Lung (tissue), 12 donors: ENCODE measurements around the gene CNTNAP1. TPM values are rescaled to one million over a fixed set of nuclear protein-coding genes. Genes with fewer than 3 reads are reported as not detected.

ENCODE experiments used
- ATAC-seq: fragments of 200-7000 bp; cut with Tn5 transposase; one replicate; pipeline ENCODE4 v1.9.1; 2020; ENCODE audit warnings: moderate number of reproducible peaks; ENCODE audit not compliant: insufficient read depth, low FRiP score
- DNase-seq, 3 donors: peaks; one replicate each; pipeline ENCODE4 v3.0.0-alpha.2; 2013 to 2017
- H3K27ac ChIP-seq, 2 donors: one replicate each; pipeline ENCODE4 v1.5.1; 2013; ENCODE audit warnings: mild to moderate bottlenecking in 2 of 2, moderate library complexity in 2 of 2, control low read depth in 1 of 2, inconsistent platforms in 1 of 2, low read depth in 1 of 2, low read length in 1 of 2
- H3K27me3 ChIP-seq, 3 donors: one replicate each; pipeline ENCODE4 v1.5.1; 2013; ENCODE audit warnings: low read length in 2 of 3; ENCODE audit not compliant: control insufficient read depth in 3 of 3, insufficient read depth in 3 of 3
- H3K36me3 ChIP-seq, 4 donors: one replicate each; pipeline ENCODE4 v1.5.1; 2013; ENCODE audit warnings: low read length in 4 of 4, mild to moderate bottlenecking in 1 of 4, moderate library complexity in 1 of 4; ENCODE audit not compliant: control insufficient read depth in 4 of 4, insufficient read depth in 4 of 4
- H3K4me1 ChIP-seq, 5 donors: one replicate each; pipeline ENCODE4 v1.5.1; 2013; ENCODE audit warnings: low read length in 5 of 5, mild to moderate bottlenecking in 2 of 5, moderate library complexity in 1 of 5; ENCODE audit not compliant: control insufficient read depth in 5 of 5, insufficient read depth in 5 of 5
- H3K4me3 ChIP-seq: one replicate; pipeline ENCODE4 v1.5.1; 2013; ENCODE audit warnings: mild to moderate bottlenecking, control low read depth, moderate library complexity
- H3K9ac ChIP-seq, 2 donors: one replicate each; pipeline ENCODE4 v1.5.1; 2013; ENCODE audit warnings: low read length in 2 of 2, control low read depth in 1 of 2; ENCODE audit not compliant: insufficient read depth in 1 of 2
- H3K9me3 ChIP-seq, 4 donors: one replicate each; pipeline ENCODE4 v1.5.1; 2013; ENCODE audit warnings: low read length in 3 of 4, mild to moderate bottlenecking in 1 of 4, moderate library complexity in 1 of 4; ENCODE audit not compliant: control insufficient read depth in 4 of 4, insufficient read depth in 3 of 4
- CTCF ChIP-seq: IDR thresholded peaks from 2 replicates; pipeline ENCODE4 v1.5.1; 2012; ENCODE audit warnings: mild to moderate bottlenecking; ENCODE audit errors: control extremely low read depth, extremely low read depth
- WGBS, 2 donors: extraction: QIAGEN DNeasy Blood & Tissue Kit; methylation state at CpG; one replicate each; pipeline ENCODE4 v1.1.7; 2013; 5-methylcytosine and 5-hydroxymethylcytosine counted together
- polyA plus RNA-seq, 2 donors: library from polyadenylated mRNA; stranded (reverse); fragments of 200-250 nt; gene quantifications; one replicate each; pipeline ENCODE4 v1.2.1, GENCODE V29; 2013
- total RNA-seq, 2 donors: library from RNA; depleted of rRNA in 1 of 2; stranded (reverse); fragments of >200 nt in 1 of 2; gene quantifications; one replicate each; pipeline ENCODE4 v1.2.1, GENCODE V29; 2014 to 2021
- donor health status: control.
- donor health status: control.
- donor health status: Bipolar disorder and iron deficiency.
- donor health status: healthy.
- donor health status: DM: yes; HTN: yes; CAD: no.

The CNTNAP1 gene
- total and polyA plus RNA-seq, 4 donors: 2.9 to 12.5 (median 7.6) TPM

- Histone ChIP-seq H3K36me3 (no peaks in the 10 kb centered on the region), H3K9ac (peak overlapping the region; percentile 37 to 69), H3K4me1 (peaks cover 0 to 15% (median 0%) of the 10 kb centered on the region in 5 donors), H3K9me3 (no peaks in the 10 kb centered on the region), H3K27me3 (no peaks in the 10 kb centered on the region), H3K4me3 (no peak overlapping the region), H3K27ac (peak overlapping the region; percentile 40 to 63)
- 31 to 32% methylated on average over 41 to 42 of the region's 42 CpGs for WGBS, 2 donors
- no peak for TF ChIP-seq CTCF
- DNase-seq: peak; percentile 84 to 95 (median 93)
- no peak for ATAC-seq
Observed at GRCh38 chr17:42653179-42654124, 28.9 kb upstream of the CNTNAP1 start.

GRCh38 chr17:42655528-42655927 is 26.8 kb upstream of the CNTNAP1 start:
- ATAC-seq: no peak
- peaks cover 0 to 1% (median 0%) of the 10 kb centered on the region in 4 donors for H3K36me3 ChIP-seq
- H3K4me3 ChIP-seq: no peak overlapping the region
- no peak overlapping the region for H3K9ac ChIP-seq
- H3K27ac ChIP-seq: no peak overlapping the region
- DNase-seq: no peak
- 61 to 65% methylated on average over 2 of the region's 2 CpGs for WGBS, 2 donors
- no peaks in the 10 kb centered on the region for H3K9me3 ChIP-seq
- no peak for TF ChIP-seq CTCF
- H3K4me1 ChIP-seq: peaks cover 0 to 22% (median 4%) of the 10 kb centered on the region in 5 donors
- H3K27me3 ChIP-seq: no peaks in the 10 kb centered on the region

GRCh38 chr17:42657824-42658588 is 24.3 kb upstream of the CNTNAP1 start:
- WGBS, 2 donors: 77 to 84% methylated on average over 9 of the region's 9 CpGs

More at GRCh38 chr17:42657824-42658588, 24.3 kb upstream of the CNTNAP1 start:
- H3K27ac ChIP-seq: no peak overlapping the region
- no peak for ATAC-seq
- no peak overlapping the region for H3K9ac ChIP-seq
- H3K27me3 ChIP-seq: no peaks in the 10 kb centered on the region
- peaks cover 0 to 22% (median 4%) of the 10 kb centered on the region in 5 donors for H3K4me1 ChIP-seq
- no peak for TF ChIP-seq CTCF
- H3K9me3 ChIP-seq: no peaks in the 10 kb centered on the region
- H3K4me3 ChIP-seq: no peak overlapping the region
- peaks cover 0 to 18% (median 2%) of the 10 kb centered on the region in 4 donors for H3K36me3 ChIP-seq
- no peak for DNase-seq
